NCI-H187 (cell line): ENCODE data around the gene SDR42E1.

ENCODE experiments used
- DNase-seq, 2 experiments: peaks; one replicate each; lab custom pipeline; 2025; lab: John Stamatoyannopoulos, UW

SDR42E1 gene

DNA sequence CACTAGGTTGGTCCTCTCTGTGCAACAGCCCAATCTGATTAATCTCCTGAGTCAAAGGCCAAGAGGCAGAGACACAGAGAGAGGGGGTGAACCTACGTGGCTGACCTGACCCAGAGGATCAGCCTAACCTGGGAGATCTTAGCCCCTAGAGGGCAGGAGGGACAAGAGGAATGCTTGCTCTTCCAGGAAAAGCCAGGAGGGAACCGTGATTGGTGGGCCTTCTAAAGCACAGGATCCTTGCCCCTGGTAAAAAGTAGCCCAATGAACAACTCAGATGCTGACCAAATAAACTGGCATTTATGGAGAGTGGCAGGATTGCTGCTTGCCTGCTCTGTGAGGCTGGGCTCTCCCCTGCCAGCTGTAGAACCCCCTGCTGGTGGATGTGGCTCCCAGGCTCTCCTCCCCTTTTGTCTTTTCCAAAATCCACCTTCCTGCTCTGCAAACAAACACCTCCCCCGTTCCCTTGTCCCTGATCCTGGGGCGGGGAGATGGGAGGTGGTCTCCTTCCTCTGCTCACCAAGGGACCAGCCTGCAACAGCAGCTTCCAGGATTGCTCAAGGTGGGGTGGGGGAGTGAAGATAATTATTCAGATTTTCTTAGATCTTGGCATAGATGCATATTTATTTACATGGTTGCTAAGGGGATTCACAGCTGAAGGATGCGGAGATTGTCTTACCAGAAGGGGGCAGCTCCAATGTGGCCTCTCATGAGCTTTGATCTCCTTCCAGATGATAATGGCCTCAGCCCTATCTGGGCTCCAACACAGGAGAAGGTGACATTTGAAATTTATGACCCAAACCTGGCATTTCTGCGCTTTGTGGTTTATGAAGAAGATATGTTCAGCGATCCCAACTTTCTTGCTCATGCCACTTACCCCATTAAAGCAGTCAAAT, 71.9 kb downstream of the SDR42E1 start:
- no peak for DNase-seq
